Measurements from ENCODE around the gene SCD. TPM values are rescaled to one million over a fixed set of nuclear protein-coding genes. Genes with fewer than 3 reads are reported as not detected.

SCD gene
- total and polyA plus RNA-seq, 2 experiments from 2014 or later, result 325 to 816 TPM

- TF ChIP-seq, protein P1, sequence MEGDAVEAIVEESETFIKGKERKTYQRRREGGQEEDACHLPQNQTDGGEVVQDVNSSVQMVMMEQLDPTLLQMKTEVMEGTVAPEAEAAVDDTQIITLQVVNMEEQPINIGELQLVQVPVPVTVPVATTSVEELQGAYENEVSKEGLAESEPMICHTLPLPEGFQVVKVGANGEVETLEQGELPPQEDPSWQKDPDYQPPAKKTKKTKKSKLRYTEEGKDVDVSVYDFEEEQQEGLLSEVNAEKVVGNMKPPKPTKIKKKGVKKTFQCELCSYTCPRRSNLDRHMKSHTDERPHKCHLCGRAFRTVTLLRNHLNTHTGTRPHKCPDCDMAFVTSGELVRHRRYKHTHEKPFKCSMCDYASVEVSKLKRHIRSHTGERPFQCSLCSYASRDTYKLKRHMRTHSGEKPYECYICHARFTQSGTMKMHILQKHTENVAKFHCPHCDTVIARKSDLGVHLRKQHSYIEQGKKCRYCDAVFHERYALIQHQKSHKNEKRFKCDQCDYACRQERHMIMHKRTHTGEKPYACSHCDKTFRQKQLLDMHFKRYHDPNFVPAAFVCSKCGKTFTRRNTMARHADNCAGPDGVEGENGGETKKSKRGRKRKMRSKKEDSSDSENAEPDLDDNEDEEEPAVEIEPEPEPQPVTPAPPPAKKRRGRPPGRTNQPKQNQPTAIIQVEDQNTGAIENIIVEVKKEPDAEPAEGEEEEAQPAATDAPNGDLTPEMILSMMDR (conservative IDR thresholded peaks at IDR 0.05; ENCODE audit: low read depth in 2 of 2), result no peak
- TF ChIP-seq STAT1 (IDR thresholded peaks at IDR 0.05; ENCODE audit: unreplicated experiment) (no peak), EZH2 (IDR thresholded peaks at IDR 0.05; ENCODE audit: low read depth, unreplicated experiment) (no peak)
Observed at GRCh38 chr10:100327718-100328009, 19.4 kb upstream of the SCD start (continued).

- H3K4me3 ChIP-seq, result no peak overlapping the region
- no peaks in the 10 kb centered on the region for H3K36me3 ChIP-seq (ENCODE audit: insufficient read depth)
- no peak overlapping the region for H3K27ac Mint-ChIP-seq
- no peaks in the 10 kb centered on the region for H3K27me3 ChIP-seq (ENCODE audit: insufficient read depth)
- no peak overlapping the region for H3K4me3 Mint-ChIP-seq
- peaks cover 1% of the 10 kb centered on the region; the same call in 1 of the 3 replicates for H3K4me1 Mint-ChIP-seq
- H2AFZ ChIP-seq, result no peak overlapping the region
- ATAC-seq (no peak), DNase-seq (ENCODE audit: low spot score) (no peak)
- H3K79me2 ChIP-seq (replicated peaks; ENCODE audit: insufficient read depth), result no peaks in the 10 kb centered on the region
- H4K20me1 ChIP-seq (replicated peaks; ENCODE audit: insufficient read depth), result no peaks in the 10 kb centered on the region
- H3K27me3 Mint-ChIP-seq (ENCODE audit: insufficient read depth, low read depth, poor library complexity), result peaks cover 4% of the 10 kb centered on the region
- H3F3A ChIP-seq (replicated peaks; ENCODE audit: low read depth), result no peaks in the 10 kb centered on the region
- H3K9me3 Mint-ChIP-seq, result no peaks in the 10 kb centered on the region
- no peaks in the 10 kb centered on the region for H3K4me1 ChIP-seq (ENCODE audit: insufficient read depth)
- H3K36me3 Mint-ChIP-seq (ENCODE audit: low read depth), result no peaks in the 10 kb centered on the region
- H3K4me2 ChIP-seq, result no peak overlapping the region
- H3K27ac ChIP-seq (ENCODE audit: low read depth), result no peak overlapping the region
- no peaks in the 10 kb centered on the region for H3K9me2 ChIP-seq (ENCODE audit: insufficient read depth)
- TF ChIP-seq JUNB (IDR thresholded peaks at IDR 0.05; ENCODE audit: unreplicated experiment), result no peak
- no peak for TF ChIP-seq ETS1 (IDR thresholded peaks at IDR 0.05)
- no peak for TF ChIP-seq ZNF331 (CRISPR knock-in tag; IDR thresholded peaks at IDR 0.05; ENCODE audit: low read depth)
- TF ChIP-seq ZNF114 (CRISPR knock-in tag; IDR thresholded peaks at IDR 0.05), result no peak
- TF ChIP-seq EZH2 (IDR thresholded peaks at IDR 0.05; ENCODE audit: low read depth, unreplicated experiment), result no peak
- TF ChIP-seq, protein P1 (conservative IDR thresholded peaks at IDR 0.05; ENCODE audit: low read depth in 2 of 2), result no peak
- TF ChIP-seq EZH2phosphoT487 (IDR thresholded peaks at IDR 0.05; ENCODE audit: unreplicated experiment), result no peak
- TF ChIP-seq ZNF462 (CRISPR knock-in tag; IDR thresholded peaks at IDR 0.05), result no peak
- TF ChIP-seq STAT1 (IDR thresholded peaks at IDR 0.05; ENCODE audit: unreplicated experiment), result no peak
- TF ChIP-seq, protein P2, sequence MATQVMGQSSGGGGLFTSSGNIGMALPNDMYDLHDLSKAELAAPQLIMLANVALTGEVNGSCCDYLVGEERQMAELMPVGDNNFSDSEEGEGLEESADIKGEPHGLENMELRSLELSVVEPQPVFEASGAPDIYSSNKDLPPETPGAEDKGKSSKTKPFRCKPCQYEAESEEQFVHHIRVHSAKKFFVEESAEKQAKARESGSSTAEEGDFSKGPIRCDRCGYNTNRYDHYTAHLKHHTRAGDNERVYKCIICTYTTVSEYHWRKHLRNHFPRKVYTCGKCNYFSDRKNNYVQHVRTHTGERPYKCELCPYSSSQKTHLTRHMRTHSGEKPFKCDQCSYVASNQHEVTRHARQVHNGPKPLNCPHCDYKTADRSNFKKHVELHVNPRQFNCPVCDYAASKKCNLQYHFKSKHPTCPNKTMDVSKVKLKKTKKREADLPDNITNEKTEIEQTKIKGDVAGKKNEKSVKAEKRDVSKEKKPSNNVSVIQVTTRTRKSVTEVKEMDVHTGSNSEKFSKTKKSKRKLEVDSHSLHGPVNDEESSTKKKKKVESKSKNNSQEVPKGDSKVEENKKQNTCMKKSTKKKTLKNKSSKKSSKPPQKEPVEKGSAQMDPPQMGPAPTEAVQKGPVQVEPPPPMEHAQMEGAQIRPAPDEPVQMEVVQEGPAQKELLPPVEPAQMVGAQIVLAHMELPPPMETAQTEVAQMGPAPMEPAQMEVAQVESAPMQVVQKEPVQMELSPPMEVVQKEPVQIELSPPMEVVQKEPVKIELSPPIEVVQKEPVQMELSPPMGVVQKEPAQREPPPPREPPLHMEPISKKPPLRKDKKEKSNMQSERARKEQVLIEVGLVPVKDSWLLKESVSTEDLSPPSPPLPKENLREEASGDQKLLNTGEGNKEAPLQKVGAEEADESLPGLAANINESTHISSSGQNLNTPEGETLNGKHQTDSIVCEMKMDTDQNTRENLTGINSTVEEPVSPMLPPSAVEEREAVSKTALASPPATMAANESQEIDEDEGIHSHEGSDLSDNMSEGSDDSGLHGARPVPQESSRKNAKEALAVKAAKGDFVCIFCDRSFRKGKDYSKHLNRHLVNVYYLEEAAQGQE (IDR thresholded peaks at IDR 0.05; ENCODE audit: unreplicated experiment), result no peak
Observed at GRCh38 chr10:100328198-100328597, 18.8 kb upstream of the SCD start.

Measured in GM23338 (cell line).